ENCODE measurements around the gene TMEM179. TPM values are rescaled to one million over a fixed set of nuclear protein-coding genes. Genes with fewer than 3 reads are reported as not detected.
A peak's percentile ranks its signal among the peaks of the same experiment; 100 is the strongest.
"Not testable (repeated sequence)": the region's sequence is repeated elsewhere in the genome, so short reads cannot be mapped to it uniquely, and the experiment has no call there.

The TMEM179 gene
- total RNA-seq (2014; rRNA removed; shearing (Covaris generic)) = 7.4 and 7.5 TPM in 2 replicates

GRCh38 chr14:104604458-104605449 lies at the start of gene TMEM179:
TSS of gene TMEM179 (minus strand) at chr14:104604772. CDS start at chr14:104604741, 31 bp downstream.
- DNase-seq (ENCODE audit: low read depth) = peak; percentile 77

GRCh38 chr14:104654119-104654518 lies 49.5 kb upstream of the TMEM179 start:
- no peak for DNase-seq (ENCODE audit: low read depth)

- DNase-seq (ENCODE audit: low read depth) = not testable (repeated sequence)
Measured at GRCh38 chr14:104653130-104653920, 48.8 kb upstream of the TMEM179 start.

- DNase-seq (ENCODE audit: low read depth) = no peak
Measured at GRCh38 chr14:104652386-104652785, 47.8 kb upstream of the TMEM179 start.

GRCh38 chr14:104651876-104652260 lies 47.3 kb upstream of the TMEM179 start:
- no peak for DNase-seq (ENCODE audit: low read depth)

GRCh38 chr14:104650981-104651875 lies 46.7 kb upstream of the TMEM179 start:
- no peak for DNase-seq (ENCODE audit: low read depth)

GRCh38 chr14:104650057-104650980 lies 45.7 kb upstream of the TMEM179 start:
- DNase-seq (ENCODE audit: low read depth) = peak; percentile 77

- no peak for DNase-seq (ENCODE audit: low read depth)
Measured at GRCh38 chr14:104647467-104648043, 43.0 kb upstream of the TMEM179 start.

- DNase-seq (ENCODE audit: low read depth) = no peak
Measured at GRCh38 chr14:104644656-104645378, 40.2 kb upstream of the TMEM179 start.

GRCh38 chr14:104644091-104644635 lies 39.6 kb upstream of the TMEM179 start:
- no peak for DNase-seq (ENCODE audit: low read depth)

- no peak for DNase-seq (ENCODE audit: low read depth)
Measured at GRCh38 chr14:104643306-104643705, 38.7 kb upstream of the TMEM179 start.

GRCh38 chr14:104642540-104642868 lies 37.9 kb upstream of the TMEM179 start:
- DNase-seq (ENCODE audit: low read depth) = no peak

- DNase-seq (ENCODE audit: low read depth) = no peak
Measured at GRCh38 chr14:104641753-104642539, 37.4 kb upstream of the TMEM179 start.

GRCh38 chr14:104640681-104641080 lies 36.1 kb upstream of the TMEM179 start:
- DNase-seq (ENCODE audit: low read depth) = no peak

- peak; percentile 85 for DNase-seq (ENCODE audit: low read depth)
Measured at GRCh38 chr14:104639885-104640548, 35.4 kb upstream of the TMEM179 start.

- DNase-seq (ENCODE audit: low read depth) = no peak
Measured at GRCh38 chr14:104639471-104639870, 34.9 kb upstream of the TMEM179 start.

GRCh38 chr14:104638927-104639450 lies 34.4 kb upstream of the TMEM179 start:
- DNase-seq (ENCODE audit: low read depth) = no peak

Measured in Daoy (cell line).